ENCODE measurements around the gene RB1. TPM values are rescaled to one million over a fixed set of nuclear protein-coding genes. Genes with fewer than 3 reads are reported as not detected.
"Not testable (repeated sequence)": the region's sequence is repeated elsewhere in the genome, so short reads cannot be mapped to it uniquely, and the experiment has no call there.

The RB1 gene
- total RNA-seq, 2 experiments from 2014 or later: 40.2 to 41.3 TPM

DNA sequence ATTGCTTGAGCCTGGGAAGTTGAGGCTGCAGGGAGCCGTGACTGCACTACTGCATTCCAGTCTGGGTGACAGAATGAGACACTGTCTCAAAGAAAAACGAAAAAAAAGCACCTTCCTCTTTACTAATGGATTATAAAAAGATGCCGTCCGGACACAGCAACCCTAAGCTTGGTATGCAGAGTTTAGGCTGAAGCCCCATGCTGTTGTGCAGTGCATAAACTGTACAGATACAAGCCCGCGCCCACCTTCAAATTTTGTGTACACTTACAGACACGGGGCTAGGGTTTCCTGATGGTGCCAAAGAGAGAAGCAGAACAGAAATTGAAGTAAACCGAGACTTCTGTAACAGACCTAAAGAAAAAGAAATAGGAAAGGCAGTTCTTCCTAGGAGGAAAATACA lies 100.4 kb downstream of the RB1 start:
- peak overlapping the region; percentile 85 for H3K27ac Mint-ChIP-seq
- no peaks in the 10 kb centered on the region for H3K9me3 Mint-ChIP-seq
- DNase-seq: no peak
- peak overlapping the region; percentile 18 for H3K4me3 Mint-ChIP-seq
- ChIA-PET POLR2A (interaction anchor here (1.8 to 3.9 kb wide), 5 partner anchors 10 to 175 kb away, joined by 7 to 41 read pairs (median 21); partner anchors contain the start of gene LPAR6), CTCF (interaction anchor here (0.8 to 3.3 kb wide), 3 partner anchors 69 to 176 kb away, joined by 3 to 28 read pairs (median 3); no protein-coding TSS in a partner anchor)
- H3K36me3 Mint-ChIP-seq (ENCODE audit: low read depth): peaks cover 44% of the 10 kb centered on the region
- peaks cover 76% of the 10 kb centered on the region for H3K4me1 Mint-ChIP-seq
- no peaks in the 10 kb centered on the region for H3K27me3 Mint-ChIP-seq

DNA sequence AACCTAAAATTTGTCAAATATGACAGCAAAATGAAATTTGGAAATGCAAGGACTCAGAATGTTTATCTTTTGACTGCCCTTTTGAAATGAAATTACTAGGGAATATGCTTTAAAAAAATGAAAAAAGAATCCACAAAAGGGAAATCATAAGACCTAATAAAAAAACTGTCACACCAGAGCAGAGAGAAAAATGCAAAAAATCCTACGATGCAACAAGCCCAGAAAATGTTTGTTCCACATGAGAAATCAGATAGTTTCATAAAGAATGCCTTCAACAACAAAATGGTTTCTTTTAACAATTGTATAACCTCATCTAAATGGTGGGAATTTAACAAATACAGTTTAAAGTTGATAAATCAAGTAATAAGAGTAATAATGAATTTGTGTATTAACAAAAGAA lies 101.4 kb downstream of the RB1 start:
- POLR2A ChIA-PET: interaction anchor here (0.7 to 1.8 kb wide), 2 partner anchors 8 to 91 kb away, joined by 3 to 7 read pairs; partner anchors contain the start of gene LPAR6

DNA sequence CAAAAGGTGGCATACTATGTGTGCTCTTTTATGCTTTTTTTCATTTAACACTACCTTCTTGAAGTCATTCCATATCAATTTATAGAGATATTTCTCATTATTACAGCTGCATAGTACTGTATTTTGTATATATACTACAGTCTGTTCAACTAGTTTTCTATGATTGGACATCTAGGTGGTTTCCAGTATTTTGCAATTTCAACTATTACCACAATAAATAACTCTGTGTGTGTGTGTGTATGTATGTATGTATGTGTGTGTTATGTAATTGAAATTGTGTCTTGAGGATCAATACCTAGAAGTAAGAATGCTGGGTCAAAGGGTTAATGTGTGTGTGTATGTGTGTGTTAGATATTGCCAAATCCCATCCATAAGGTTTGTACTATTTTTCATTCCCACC lies 102.3 kb downstream of the RB1 start:
- H3K9me3 Mint-ChIP-seq: no peaks in the 10 kb centered on the region
- peaks cover 76% of the 10 kb centered on the region for H3K4me1 Mint-ChIP-seq
- DNase-seq: no peak
- POLR2A ChIA-PET: no interaction called here
- H3K27ac Mint-ChIP-seq: peak overlapping the region; percentile 36
- H3K4me3 Mint-ChIP-seq: no peak overlapping the region
- H3K36me3 Mint-ChIP-seq (ENCODE audit: low read depth): peaks cover 56% of the 10 kb centered on the region
- CTCF ChIA-PET: no interaction called here
- no peaks in the 10 kb centered on the region for H3K27me3 Mint-ChIP-seq

More for the DNA sequence above, 101.4 kb downstream of the RB1 start:
- peaks cover 79% of the 10 kb centered on the region for H3K4me1 Mint-ChIP-seq
- peaks cover 52% of the 10 kb centered on the region for H3K36me3 Mint-ChIP-seq (ENCODE audit: low read depth)
- H3K9me3 Mint-ChIP-seq: no peaks in the 10 kb centered on the region
- no peak overlapping the region for H3K4me3 Mint-ChIP-seq
- CTCF ChIA-PET: no interaction called here
- H3K27ac Mint-ChIP-seq: no peak overlapping the region
- no peak for DNase-seq
- no peaks in the 10 kb centered on the region for H3K27me3 Mint-ChIP-seq

DNA sequence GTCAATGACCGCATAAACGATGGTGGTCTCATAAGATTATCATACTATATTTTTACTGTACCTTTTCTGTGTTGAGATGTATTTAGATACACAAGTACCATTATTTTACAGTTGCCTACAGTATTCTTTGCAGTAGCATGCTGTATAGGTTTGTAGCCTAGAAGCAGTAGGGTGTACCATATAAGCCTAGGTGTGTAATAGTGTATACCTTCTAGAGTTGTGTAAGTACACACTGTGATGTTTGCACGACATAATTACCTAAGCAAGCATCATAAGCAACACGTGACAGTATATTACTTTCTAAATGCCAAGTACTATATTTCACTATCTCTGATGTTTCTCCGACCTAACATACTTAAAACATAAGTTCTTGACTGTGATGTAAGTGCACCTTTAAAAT lies 106.6 kb downstream of the RB1 start:
- peak overlapping the region; percentile 99 for H3K4me3 Mint-ChIP-seq
- ChIA-PET CTCF (no interaction called here), POLR2A (no interaction called here)
- no peaks in the 10 kb centered on the region for H3K27me3 Mint-ChIP-seq
- H3K27ac Mint-ChIP-seq: peak overlapping the region; percentile 76
- H3K36me3 Mint-ChIP-seq (ENCODE audit: low read depth): peaks cover 70% of the 10 kb centered on the region
- H3K4me1 Mint-ChIP-seq: peaks cover 59% of the 10 kb centered on the region
- DNase-seq: no peak
- no peaks in the 10 kb centered on the region for H3K9me3 Mint-ChIP-seq

- ChIA-PET POLR2A (no interaction called here), CTCF (no interaction called here)
- H3K36me3 Mint-ChIP-seq (ENCODE audit: low read depth): peaks cover 70% of the 10 kb centered on the region
- H3K27ac Mint-ChIP-seq: peak overlapping the region; percentile 96
- DNase-seq: no peak
- peaks cover 53% of the 10 kb centered on the region for H3K4me1 Mint-ChIP-seq
- H3K4me3 Mint-ChIP-seq: peak overlapping the region; percentile 99
- H3K27me3 Mint-ChIP-seq: no peaks in the 10 kb centered on the region
- no peaks in the 10 kb centered on the region for H3K9me3 Mint-ChIP-seq
These were observed 107.7 kb downstream of the RB1 start for GRCh38 chr13:48411147-48411794.

DNA sequence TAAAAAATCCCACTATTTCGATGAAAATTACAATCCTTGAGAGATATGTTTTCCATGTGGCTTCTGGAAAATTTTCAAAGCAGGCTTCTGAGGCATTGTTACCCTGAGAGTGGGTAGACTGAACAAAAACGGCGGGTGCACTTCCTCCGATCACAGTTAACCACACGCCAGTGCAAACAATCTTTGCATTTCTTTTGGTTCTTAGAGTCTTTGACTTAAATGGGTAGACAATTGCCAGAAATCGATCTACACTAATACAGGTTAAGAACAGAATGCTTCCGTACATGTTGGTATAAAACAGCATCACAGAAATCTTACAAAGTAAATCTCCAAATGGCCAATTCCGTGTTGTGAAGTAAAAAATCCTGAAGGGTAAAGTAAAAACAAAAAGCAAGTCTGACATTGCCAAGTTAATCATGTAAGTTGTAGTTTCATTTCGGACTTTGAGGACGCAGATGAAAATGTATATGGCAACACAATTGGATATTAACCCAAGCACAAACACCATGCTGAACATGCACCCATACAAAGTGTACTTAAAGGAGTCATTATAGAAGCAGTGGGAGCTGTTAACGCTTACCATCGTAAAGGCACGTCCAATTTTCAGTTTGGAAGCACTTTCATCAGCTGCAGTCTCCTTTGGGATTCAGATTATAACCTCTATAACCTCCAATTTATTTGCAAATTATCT lies 108.4 kb downstream of the RB1 start:
- no peaks in the 10 kb centered on the region for H3K27me3 Mint-ChIP-seq
- peak overlapping the region; percentile 99 for H3K4me3 Mint-ChIP-seq
- peaks cover 47% of the 10 kb centered on the region for H3K4me1 Mint-ChIP-seq
- POLR2A ChIA-PET: interaction anchor here (0.6 to 3.9 kb wide), 25 partner anchors 7 to 374 kb away, joined by 3 to 55 read pairs (median 4); partner anchors contain the start of genes ITM2B, NUDT15, RB1 and RCBTB2
- H3K36me3 Mint-ChIP-seq (ENCODE audit: low read depth): peaks cover 69% of the 10 kb centered on the region
- CTCF ChIA-PET: interaction anchor here (1.0 to 2.2 kb wide), 5 partner anchors 10 to 168 kb away, joined by 3 to 10 read pairs (median 5); no protein-coding TSS in a partner anchor
- DNase-seq: peak; percentile 49
- no peaks in the 10 kb centered on the region for H3K9me3 Mint-ChIP-seq
- H3K27ac Mint-ChIP-seq: peak overlapping the region; percentile 96

GRCh38 chr13:48412881-48413351 lies 109.4 kb downstream of the RB1 start, which contains the start of gene LPAR6:
TSS of gene LPAR6 (minus strand) at chr13:48413113. CDS start at chr13:48412423, 690 bp downstream.
- H3K36me3 Mint-ChIP-seq (ENCODE audit: low read depth): peaks cover 72% of the 10 kb centered on the region
- POLR2A ChIA-PET: interaction anchor here (0.6 to 3.9 kb wide), 28 partner anchors 8 to 375 kb away, joined by 3 to 55 read pairs (median 3); partner anchors contain the start of genes ITM2B, NUDT15, RB1 and RCBTB2
- CTCF ChIA-PET: interaction anchor here (0.8 to 2.2 kb wide), 7 partner anchors 11 to 167 kb away, joined by 3 to 10 read pairs (median 5); partner anchors contain the start of gene RCBTB2

GRCh38 chr13:48414501-48414900 lies 111.0 kb downstream of the RB1 start:
- peak overlapping the region; percentile 33 for H3K4me3 Mint-ChIP-seq
- no peak for DNase-seq
- ChIA-PET CTCF (no interaction called here), POLR2A (interaction anchor here (0.6 to 3.9 kb wide), 8 partner anchors 12 to 561 kb away, joined by 3 to 55 read pairs (median 22); partner anchors contain the start of genes FNDC3A and RCBTB2)
- peaks cover 30% of the 10 kb centered on the region for H3K4me1 Mint-ChIP-seq
- peaks cover 15% of the 10 kb centered on the region for H3K9me3 Mint-ChIP-seq
- H3K27ac Mint-ChIP-seq: peak overlapping the region; percentile 48
- no peaks in the 10 kb centered on the region for H3K27me3 Mint-ChIP-seq
- peaks cover 74% of the 10 kb centered on the region for H3K36me3 Mint-ChIP-seq (ENCODE audit: low read depth)

More at GRCh38 chr13:48412881-48413351, 109.4 kb downstream of the RB1 start, which contains the start of gene LPAR6:
- peaks cover 2% of the 10 kb centered on the region for H3K9me3 Mint-ChIP-seq
- H3K27me3 Mint-ChIP-seq: no peaks in the 10 kb centered on the region
- H3K4me3 Mint-ChIP-seq: peak within 1 kb of the TSS; percentile 99
- DNase-seq: peak; percentile 26
- H3K27ac Mint-ChIP-seq: peak within 1 kb of the TSS; percentile 96
- peaks cover 42% of the 10 kb centered on the region for H3K4me1 Mint-ChIP-seq

GRCh38 chr13:48415516-48415915 lies 112.0 kb downstream of the RB1 start:
- no peak for DNase-seq
- H3K4me3 Mint-ChIP-seq: no peak overlapping the region
- no peaks in the 10 kb centered on the region for H3K27me3 Mint-ChIP-seq
- H3K9me3 Mint-ChIP-seq: peaks cover 24% of the 10 kb centered on the region
- no peak overlapping the region for H3K27ac Mint-ChIP-seq
- peaks cover 73% of the 10 kb centered on the region for H3K36me3 Mint-ChIP-seq (ENCODE audit: low read depth)
- ChIA-PET POLR2A (interaction anchor here (2.0 to 3.9 kb wide), 2 partner anchors 74 to 79 kb away, joined by 7 to 55 read pairs; no protein-coding TSS in a partner anchor), CTCF (no interaction called here)
- peaks cover 21% of the 10 kb centered on the region for H3K4me1 Mint-ChIP-seq

- POLR2A ChIA-PET, H3K4me1 Mint-ChIP-seq, H3K4me3 Mint-ChIP-seq: not testable (repeated sequence)
These were observed 118.5 kb downstream of the RB1 start for GRCh38 chr13:48422003-48422402.

GRCh38 chr13:48424212-48424611 lies 120.7 kb downstream of the RB1 start:
- Mint-ChIP-seq H3K4me1 (peaks cover 9% of the 10 kb centered on the region), H3K4me3 (no peak overlapping the region), H3K36me3 (ENCODE audit: low read depth) (peaks cover 49% of the 10 kb centered on the region), H3K9me3 (peaks cover 26% of the 10 kb centered on the region), H3K27ac (no peak overlapping the region), H3K27me3 (no peaks in the 10 kb centered on the region)
- DNase-seq: no peak
- ChIA-PET CTCF (no interaction called here), POLR2A (no interaction called here)

More at GRCh38 chr13:48422003-48422402, 118.5 kb downstream of the RB1 start:
- H3K36me3 Mint-ChIP-seq (ENCODE audit: low read depth): peaks cover 64% of the 10 kb centered on the region
- DNase-seq, CTCF ChIA-PET, H3K27me3 Mint-ChIP-seq, H3K27ac Mint-ChIP-seq: not testable (repeated sequence)
- peaks cover 37% of the 10 kb centered on the region for H3K9me3 Mint-ChIP-seq

DNA sequence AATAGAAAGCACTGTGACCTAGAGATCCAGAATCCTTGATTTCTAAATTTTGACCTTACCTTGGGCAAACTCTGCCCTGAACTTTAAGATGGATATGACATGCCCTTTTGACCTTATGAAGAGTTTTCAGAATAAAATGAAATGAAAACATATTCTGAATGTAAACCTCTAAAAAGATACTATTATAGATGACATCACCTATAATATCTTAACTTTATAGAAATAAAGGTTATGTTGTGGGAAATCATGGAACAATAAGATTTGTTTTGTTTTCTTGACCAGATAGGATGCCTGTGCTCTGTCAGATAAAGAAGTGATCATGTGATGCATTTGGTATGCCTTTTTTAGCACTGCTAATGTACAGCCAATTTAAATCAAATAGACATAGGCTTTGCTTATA lies 122.5 kb downstream of the RB1 start:
- Mint-ChIP-seq H3K27ac (no peak overlapping the region), H3K9me3 (peaks cover 11% of the 10 kb centered on the region), H3K36me3 (ENCODE audit: low read depth) (peaks cover 37% of the 10 kb centered on the region), H3K4me3 (no peak overlapping the region), H3K4me1 (peaks cover 17% of the 10 kb centered on the region), H3K27me3 (no peaks in the 10 kb centered on the region)
- POLR2A ChIA-PET: interaction anchor here (0.8 to 1.0 kb wide), 4 partner anchors 14 to 154 kb away, joined by 3 to 6 read pairs (median 3); no protein-coding TSS in a partner anchor
- CTCF ChIA-PET: interaction anchor here (1.0 kb wide), 2 partner anchors 67 to 92 kb away, joined by 3 to 5 read pairs; no protein-coding TSS in a partner anchor
- DNase-seq: no peak
